GM12873 (cell line): ENCODE data around the gene TRIM17.

ENCODE experiments used
- CTCF ChIP-seq: IDR thresholded peaks from 2 replicates; pipeline ENCODE4 v1.5.1; 2012; ENCODE audit warnings: low read depth, mild to moderate bottlenecking, moderate library complexity, low read length, control low read depth; ENCODE audit not compliant: insufficient read depth; ENCODE audit errors: missing control alignments

The TRIM17 gene

GRCh38 chr1:228365271-228366061, 51.2 kb downstream of the TRIM17 start:
- no peak for TF ChIP-seq CTCF

GRCh38 chr1:228364706-228365213, 51.9 kb downstream of the TRIM17 start:
- no peak for TF ChIP-seq CTCF

GRCh38 chr1:228364068-228364705, 52.5 kb downstream of the TRIM17 start:
- TF ChIP-seq CTCF = no peak

GRCh38 chr1:228363686-228364067, 53.0 kb downstream of the TRIM17 start:
- no peak for TF ChIP-seq CTCF

- TF ChIP-seq CTCF = no peak
These were observed 53.7 kb downstream of the TRIM17 start for GRCh38 chr1:228362884-228363450.

GRCh38 chr1:228362141-228362883, 54.3 kb downstream of the TRIM17 start:
- no peak for TF ChIP-seq CTCF
